Stimulated activated CD8-positive, alpha-beta memory T cell treated with anti-CD3 and anti-CD28 coated beads, Interleukin-4, amount 100 ng/mL, for 4 hours (primary cell): ENCODE results near the gene GPRIN2.

Experiments used
- DNase-seq, 2 donors: peaks; one replicate each; pipeline ENCODE4 v3.0.0-alpha.2; 2020; ENCODE audit warnings: low read depth in 2 of 2, low spot score in 1 of 2

The GPRIN2 gene

GRCh38 chr10:46549171-46550075 lies 7.0 kb downstream of the GPRIN2 start:
- no peak for DNase-seq

DNA sequence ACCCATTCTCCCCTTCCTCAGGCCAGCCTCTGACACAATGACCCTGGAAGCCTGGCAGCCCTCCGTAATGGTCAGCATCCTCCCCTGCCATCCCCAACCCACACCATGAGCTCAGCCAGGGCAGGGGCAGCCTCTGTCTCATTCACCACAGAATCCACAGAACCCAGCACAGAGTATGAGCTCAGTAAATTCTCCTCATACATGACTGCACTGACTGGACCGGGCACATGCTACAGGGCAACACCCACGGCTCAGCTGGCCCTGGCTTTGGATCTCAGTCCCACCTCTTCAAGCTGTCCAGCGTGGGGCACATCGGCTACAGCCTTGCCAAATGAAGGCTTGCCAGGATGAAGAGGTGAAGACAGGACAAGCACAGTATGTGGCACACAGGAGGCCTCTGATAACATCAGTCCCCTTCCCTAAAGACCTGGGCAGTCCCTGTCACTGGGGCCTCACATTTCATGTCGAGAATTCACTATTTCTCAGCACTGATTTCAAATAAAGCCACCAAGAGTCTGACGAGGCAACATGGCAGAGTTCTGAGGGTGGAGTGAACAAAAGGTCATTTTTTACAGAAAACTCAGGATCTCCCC lies 7.9 kb downstream of the GPRIN2 start:
- DNase-seq, result no peak

GRCh38 chr10:46547541-46548497 lies 8.6 kb downstream of the GPRIN2 start:
- DNase-seq, result no peak

DNA sequence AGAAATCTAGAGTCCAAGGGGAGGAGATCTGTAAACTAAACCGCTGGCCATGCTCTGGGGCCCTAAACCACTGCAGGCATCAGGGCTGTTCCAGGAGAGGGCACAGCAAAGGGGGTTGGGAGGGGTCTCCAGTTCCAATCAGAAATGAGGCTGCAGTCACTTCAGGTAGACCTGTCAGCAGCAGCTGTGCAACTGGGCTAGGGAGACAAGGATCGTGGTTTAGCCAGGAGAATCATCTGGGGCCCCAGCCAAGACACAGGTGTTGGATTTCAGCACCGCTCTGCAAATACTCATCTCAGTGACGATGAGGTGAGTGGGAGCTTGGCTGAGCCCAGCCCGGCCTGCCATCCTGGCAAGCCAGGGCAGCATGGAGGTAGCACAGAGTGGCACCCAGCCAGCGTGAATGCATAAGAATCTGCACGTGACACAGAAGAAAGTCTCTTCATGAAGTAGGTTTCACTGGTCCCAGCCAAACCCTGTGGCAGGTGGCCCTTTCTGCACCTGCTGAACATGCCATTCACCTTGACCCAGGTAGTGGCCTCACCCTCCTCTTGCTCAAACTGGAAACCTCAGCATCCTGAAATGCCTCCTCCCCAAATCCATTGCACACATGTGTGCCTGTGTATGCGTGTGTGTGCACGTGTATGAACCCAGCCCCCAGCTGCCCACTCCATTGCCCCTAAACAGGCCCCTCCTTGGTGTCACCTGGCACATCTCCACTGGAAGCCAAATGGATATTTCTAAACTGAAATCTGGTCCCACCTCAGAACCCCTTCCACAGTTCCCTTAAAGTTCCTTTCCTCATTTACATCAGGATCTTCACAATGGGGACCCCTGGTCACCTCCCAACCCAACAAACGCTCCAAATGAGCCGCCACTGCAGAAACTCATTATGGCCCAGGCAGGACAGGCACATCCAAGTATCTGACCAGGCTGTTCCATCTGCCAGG lies 9.6 kb downstream of the GPRIN2 start:
- no peak for DNase-seq

DNA sequence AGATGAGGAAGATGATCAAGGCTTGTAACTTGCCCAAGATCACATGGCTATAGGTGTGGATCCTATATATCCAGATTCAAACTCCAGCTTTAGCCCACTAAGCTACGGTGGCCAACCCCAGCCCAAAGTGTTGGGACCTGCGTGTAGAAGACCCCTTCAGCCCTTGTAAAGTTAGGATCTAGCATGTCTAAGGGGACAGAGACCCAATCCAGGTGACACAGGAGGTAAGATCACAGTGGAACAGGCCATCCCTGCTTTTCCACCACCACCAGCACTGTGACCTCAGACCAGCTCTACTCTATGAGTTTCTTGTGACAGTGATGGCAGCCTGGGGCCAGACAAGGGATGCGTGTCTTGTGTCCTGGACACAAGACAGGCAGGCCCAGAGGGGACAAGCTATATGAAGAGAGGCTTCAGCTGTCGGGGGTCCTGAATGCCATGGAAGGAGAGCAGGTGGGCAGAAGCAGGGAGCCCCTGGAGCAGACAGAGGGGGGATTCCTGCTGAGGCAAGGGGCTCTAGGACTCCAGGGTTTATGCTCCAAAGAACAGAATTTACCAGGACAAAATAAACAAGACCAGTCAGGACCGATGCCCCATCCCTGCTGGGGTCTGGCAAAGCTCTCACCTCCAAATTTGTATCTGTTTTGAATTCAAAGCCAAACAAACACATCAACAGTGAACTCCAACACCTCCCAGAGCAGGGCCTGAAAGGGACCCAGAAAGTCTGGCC lies 10.4 kb downstream of the GPRIN2 start:
- no peak for DNase-seq

- DNase-seq, result no peak
These were observed 11.3 kb downstream of the GPRIN2 start for GRCh38 chr10:46544989-46545791.

GRCh38 chr10:46543466-46544377 lies 12.7 kb downstream of the GPRIN2 start:
- no peak for DNase-seq

GRCh38 chr10:46542567-46543465 lies 13.6 kb downstream of the GPRIN2 start:
- no peak for DNase-seq

DNA sequence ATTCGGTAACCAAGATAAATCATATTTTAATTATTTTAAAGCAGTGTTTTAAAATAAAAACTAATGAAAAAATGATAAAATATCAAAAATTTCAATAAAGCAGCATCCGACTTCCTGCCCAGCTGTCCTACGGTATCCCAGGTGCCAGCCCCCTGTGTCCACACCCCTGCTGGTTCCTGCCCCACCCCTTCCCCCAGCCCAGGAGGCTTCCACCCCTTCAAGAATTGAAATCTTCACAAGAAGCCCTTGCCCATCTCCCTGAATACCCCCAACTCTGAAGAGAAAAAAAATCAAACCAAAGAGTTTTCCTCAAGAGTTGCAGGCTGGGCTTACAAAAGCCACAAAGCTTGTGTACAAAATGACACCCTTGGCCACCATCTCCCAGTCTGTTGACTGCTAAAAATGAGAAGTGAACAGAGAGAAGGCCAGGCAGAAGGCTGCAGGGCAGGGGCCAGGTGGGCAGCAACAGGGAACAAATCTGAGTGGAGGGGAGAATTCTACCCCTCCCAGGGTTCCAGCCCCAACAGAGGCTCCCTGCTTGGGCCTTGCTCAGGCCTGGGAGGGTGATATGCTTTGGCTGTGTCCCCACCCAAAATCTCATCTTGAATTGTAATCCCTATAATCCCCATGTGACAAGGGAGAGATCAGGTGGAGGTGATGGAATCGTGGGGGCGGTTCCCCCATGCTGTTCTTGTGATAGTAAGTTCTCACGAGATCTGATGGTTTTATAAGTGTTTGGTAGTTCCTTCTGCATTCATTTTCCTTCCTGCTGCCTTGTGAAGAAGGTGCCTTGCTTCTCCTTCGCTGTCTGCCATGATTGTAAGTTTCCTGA lies 14.5 kb downstream of the GPRIN2 start:
- no peak for DNase-seq

DNA sequence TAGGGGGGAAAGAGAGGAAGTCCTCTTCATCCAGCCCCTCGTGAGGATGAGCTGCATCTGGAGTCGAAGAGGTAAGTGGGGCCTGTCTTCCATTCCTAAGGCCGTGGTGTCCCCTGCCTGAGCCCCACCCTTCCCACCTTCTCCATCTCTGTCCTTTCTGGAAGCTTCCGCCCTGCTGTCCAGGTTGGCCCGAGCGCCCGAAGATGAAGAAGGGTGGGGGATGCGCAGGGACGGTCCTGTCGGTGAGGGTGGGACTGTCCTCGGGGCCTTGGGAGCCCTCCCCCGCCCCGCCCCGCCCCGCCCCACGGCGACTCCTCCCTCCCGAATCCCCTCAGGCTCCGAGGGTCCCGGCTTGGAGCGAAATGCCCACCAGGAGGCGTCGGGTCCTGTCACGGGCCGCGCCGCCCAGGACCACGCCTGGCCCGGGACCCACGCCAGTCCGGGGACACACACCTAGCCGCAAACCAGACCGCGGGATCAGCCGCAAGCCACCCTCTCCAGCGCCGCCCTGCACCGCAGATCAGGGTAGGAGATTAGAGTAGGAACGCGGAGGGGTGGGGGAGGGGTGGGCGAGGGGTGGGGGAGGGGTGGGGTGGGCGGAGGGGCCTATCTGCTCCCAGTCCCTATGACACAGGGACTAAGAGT lies 15.3 kb downstream of the GPRIN2 start:
- DNase-seq, result no peak

DNA sequence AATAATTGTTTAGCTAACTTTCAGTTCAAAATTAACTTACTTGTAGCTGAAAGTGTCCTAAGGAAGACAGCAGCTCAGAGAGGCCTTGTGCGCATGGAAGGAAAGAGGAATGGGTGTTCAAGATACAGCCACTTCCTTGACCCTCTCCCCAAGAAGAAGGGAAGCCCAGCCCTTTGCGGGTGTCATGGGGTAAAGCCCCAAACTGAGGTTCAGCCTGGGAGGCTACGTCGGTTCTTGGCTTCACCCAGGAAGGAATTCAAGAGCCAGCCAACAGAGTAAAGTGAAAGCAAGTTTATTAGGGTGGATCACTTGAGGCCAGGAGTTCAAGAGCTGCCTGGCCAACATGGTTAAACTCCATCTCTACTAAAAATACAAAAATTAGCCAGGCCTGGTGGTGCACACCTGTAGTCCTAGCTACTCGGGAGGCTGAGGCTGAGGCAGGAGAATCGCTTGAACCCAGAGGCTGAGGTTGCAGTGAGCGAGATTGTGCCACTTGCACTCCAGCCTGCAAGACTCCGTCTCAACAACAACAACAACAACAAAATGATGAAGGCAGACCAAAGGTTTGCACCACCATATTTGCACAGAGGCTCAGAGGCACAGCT lies 15.9 kb downstream of the GPRIN2 start:
- no peak for DNase-seq

DNA sequence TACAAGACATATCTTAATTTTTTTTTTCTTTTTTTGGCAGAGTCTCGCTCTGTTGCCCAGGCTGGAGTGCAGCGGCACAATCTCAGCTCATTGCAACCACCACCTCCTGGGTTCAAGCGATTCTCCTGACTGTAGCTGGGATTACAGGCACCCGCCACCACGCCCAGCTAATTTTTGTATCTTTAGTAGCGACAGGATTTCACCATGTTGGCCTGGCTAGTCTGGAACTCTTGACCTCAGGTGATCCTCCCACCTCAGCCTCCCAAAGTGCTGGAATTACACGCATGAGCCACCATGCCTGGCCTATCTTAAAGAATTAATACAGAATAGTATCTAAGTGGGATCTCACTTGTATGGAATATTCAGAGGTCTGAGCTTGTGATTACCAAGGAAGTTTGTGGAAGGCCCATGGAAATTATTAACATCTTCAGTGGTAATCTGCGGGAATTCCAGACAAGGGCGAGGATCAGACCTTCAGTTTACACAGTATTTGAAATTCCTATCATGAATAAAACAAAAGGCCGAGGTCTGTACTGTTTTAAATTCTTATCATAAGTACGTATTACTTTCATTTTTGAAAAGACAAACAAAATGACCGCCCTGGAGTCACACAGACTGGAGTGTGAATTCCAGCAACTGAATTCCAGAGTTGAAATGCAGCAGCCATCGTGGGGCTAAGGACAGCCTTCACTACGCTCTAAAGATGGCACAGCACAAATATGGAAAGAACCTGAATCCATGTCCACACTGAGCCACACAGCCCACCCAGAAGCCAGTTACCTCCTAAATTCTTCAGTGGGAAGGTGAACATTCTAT lies 16.7 kb downstream of the GPRIN2 start:
- DNase-seq, result no peak

DNA sequence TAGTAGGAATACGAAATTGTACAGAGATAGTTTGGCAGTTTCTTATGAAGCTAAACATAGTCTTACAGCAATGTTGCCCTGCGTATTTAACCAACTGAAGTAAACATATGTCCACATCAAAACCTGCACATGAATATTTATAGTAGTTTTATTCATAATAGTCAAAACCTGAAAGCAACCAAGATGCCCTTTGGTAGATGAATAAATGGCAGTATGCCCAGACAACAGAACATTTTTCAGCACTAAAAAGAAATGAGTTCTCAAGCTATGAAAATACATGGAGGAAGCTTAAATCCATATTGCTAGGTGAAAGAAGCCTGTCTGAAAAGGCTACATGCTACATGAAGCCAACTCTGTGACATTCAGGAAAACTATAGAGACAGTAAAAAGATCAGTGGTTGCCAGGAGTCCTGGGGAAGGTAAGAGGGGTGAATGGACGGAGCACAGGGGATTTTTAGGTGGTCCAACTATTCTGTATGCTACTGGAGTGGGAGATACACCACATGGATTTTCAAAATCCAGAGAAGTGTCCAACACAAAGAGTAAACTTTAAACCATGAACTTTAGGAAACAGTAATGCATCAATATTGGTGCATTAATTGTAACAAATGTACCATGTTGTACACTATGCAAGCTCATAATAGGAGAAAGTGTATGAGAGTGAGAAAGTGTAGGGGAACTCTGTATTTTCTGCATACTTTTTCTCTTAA lies 17.6 kb downstream of the GPRIN2 start:
- no peak for DNase-seq

- no peak for DNase-seq
These were observed 18.3 kb downstream of the GPRIN2 start for GRCh38 chr10:46538155-46538554.
